HEK293 (cell line): ENCODE data around the gene RAB40C.

ENCODE experiments used
- FEZF1 ChIP-seq: fragments of 450-650 bp; formaldehyde crosslinking; IDR thresholded peaks from 2 replicates; pipeline ENCODE4 v1.5.1; 2016; ENCODE audit warnings: missing biosample characterization, missing genetic modification characterization
- IKZF3 ChIP-seq: fragments of 450-650 bp; IDR thresholded peaks from 2 replicates; pipeline ENCODE4 v1.5.0; 2018; ENCODE audit warnings: missing biosample characterization, mild to moderate bottlenecking, missing genetic modification characterization, moderate library complexity
- KLF10 ChIP-seq: fragments of 450-650 bp; IDR thresholded peaks from 2 replicates; pipeline ENCODE4 v1.5.1; 2018; ENCODE audit warnings: missing biosample characterization, mild to moderate bottlenecking, missing genetic modification characterization
- KLF8 ChIP-seq: fragments of 450-650 bp; formaldehyde crosslinking; IDR thresholded peaks from 2 replicates; pipeline ENCODE4 v1.5.1; 2016; ENCODE audit warnings: missing biosample characterization, missing genetic modification characterization
- SP7 ChIP-seq: fragments of 450-650 bp; formaldehyde crosslinking; IDR thresholded peaks from 2 replicates; pipeline ENCODE4 v1.5.1; 2016; ENCODE audit warnings: missing biosample characterization, missing genetic modification characterization
- YY1 ChIP-seq: fragments of 450-650 bp; formaldehyde crosslinking; IDR thresholded peaks from 2 replicates; pipeline ENCODE4 v1.5.1; 2018; ENCODE audit warnings: missing biosample characterization, missing genetic modification characterization
- ZBTB7A ChIP-seq: fragments of 450-650 bp; formaldehyde crosslinking; IDR thresholded peaks from 2 replicates; pipeline ENCODE4 v1.5.1; 2016; ENCODE audit warnings: low read depth, missing biosample characterization, missing genetic modification characterization
- ZEB2 ChIP-seq: fragments of 450-650 bp; formaldehyde crosslinking; IDR thresholded peaks from 2 replicates; pipeline ENCODE4 v1.5.1; 2016; ENCODE audit warnings: missing biosample characterization, missing genetic modification characterization
- ZFHX2 ChIP-seq: fragments of 450-650 bp; formaldehyde crosslinking; conservative IDR thresholded peaks from 2 replicates; pipeline ENCODE4 v1.5.1; 2016; ENCODE audit warnings: missing biosample characterization, missing genetic modification characterization
- ZFP3 ChIP-seq: fragments of 450-650 bp; formaldehyde crosslinking; IDR thresholded peaks from 2 replicates; pipeline ENCODE4 v1.5.1; 2016; ENCODE audit warnings: low read depth, missing biosample characterization, missing genetic modification characterization
- ZNF132 ChIP-seq: fragments of 450-650 bp; formaldehyde crosslinking; IDR thresholded peaks from 2 replicates; pipeline ENCODE4 v1.5.1; 2017; ENCODE audit warnings: missing biosample characterization, missing genetic modification characterization, borderline replicate concordance
- ZNF157 ChIP-seq: fragments of 450-650 bp; formaldehyde crosslinking; IDR thresholded peaks from 2 replicates; pipeline ENCODE4 v1.5.1; 2016; ENCODE audit warnings: missing biosample characterization, missing genetic modification characterization
- ZNF335 ChIP-seq: fragments of 450-650 bp; formaldehyde crosslinking; conservative IDR thresholded peaks from 2 replicates; pipeline ENCODE4 v1.5.1; 2016; ENCODE audit warnings: missing biosample characterization, missing genetic modification characterization
- ZNF341 ChIP-seq: fragments of 450-650 bp; formaldehyde crosslinking; IDR thresholded peaks from 2 replicates; pipeline ENCODE4; 2016; ENCODE audit warnings: low read depth, missing biosample characterization, missing genetic modification characterization
- ZNF37A ChIP-seq: fragments of 450-650 bp; IDR thresholded peaks from 2 replicates; pipeline ENCODE4 v1.5.1; 2018; ENCODE audit warnings: missing biosample characterization, missing genetic modification characterization
- ZNF391 ChIP-seq: fragments of 450-650 bp; formaldehyde crosslinking; IDR thresholded peaks from 2 replicates; pipeline ENCODE4 v1.5.1; 2016; ENCODE audit warnings: low read depth, missing biosample characterization, missing genetic modification characterization, borderline replicate concordance
- ZNF404 ChIP-seq: fragments of 450-650 bp; formaldehyde crosslinking; IDR thresholded peaks from 2 replicates; pipeline ENCODE4 v1.5.1; 2017; ENCODE audit warnings: missing biosample characterization, missing genetic modification characterization
- ZNF473 ChIP-seq: fragments of 450-650 bp; formaldehyde crosslinking; IDR thresholded peaks from 2 replicates; pipeline ENCODE4 v1.5.1; 2017; ENCODE audit warnings: missing biosample characterization, missing genetic modification characterization
- ZNF623 ChIP-seq: fragments of 450-650 bp; formaldehyde crosslinking; IDR thresholded peaks from 2 replicates; pipeline ENCODE4 v1.5.1; 2016; ENCODE audit warnings: missing biosample characterization, missing genetic modification characterization
- ZNF626 ChIP-seq: fragments of 450-650 bp; sonication (Bioruptor Pico); formaldehyde crosslinking; IDR thresholded peaks from 2 replicates; pipeline ENCODE4 v1.5.1; 2018; ENCODE audit warnings: missing biosample characterization, missing genetic modification characterization, inconsistent platforms
- ZSCAN30 ChIP-seq: fragments of 450-650 bp; IDR thresholded peaks from 2 replicates; pipeline ENCODE4 v1.5.1; 2018; ENCODE audit warnings: missing biosample characterization, mild to moderate bottlenecking, missing genetic modification characterization, moderate library complexity
- TF ChIP-seq, protein P1 (sequence below): fragments of 450-650 bp; formaldehyde crosslinking; IDR thresholded peaks from 2 replicates; pipeline ENCODE4 v1.5.1; 2016; ENCODE audit warnings: missing biosample characterization, missing genetic modification characterization
- TF ChIP-seq, protein P2 (sequence below): fragments of 450-650 bp; formaldehyde crosslinking; optimal IDR thresholded peaks from 2 replicates; pipeline ENCODE3; 2016; ENCODE audit warnings: missing biosample characterization, mild to moderate bottlenecking, missing genetic modification characterization
- TF ChIP-seq, protein P3 (sequence below): fragments of 450-650 bp; formaldehyde crosslinking; conservative IDR thresholded peaks from 2 replicates; pipeline ENCODE4 v1.5.1; 2016; ENCODE audit warnings: low read depth, missing biosample characterization, missing genetic modification characterization
- TF ChIP-seq, protein P4 (sequence below): fragments of 450-650 bp; formaldehyde crosslinking; IDR thresholded peaks from 2 replicates; pipeline ENCODE4 v1.5.1; 2016; ENCODE audit warnings: missing biosample characterization, missing genetic modification characterization
- TF ChIP-seq, protein P5 (sequence below): fragments of 450-650 bp; formaldehyde crosslinking; IDR thresholded peaks from 2 replicates; pipeline ENCODE4 v1.5.1; 2016; ENCODE audit warnings: missing biosample characterization, missing genetic modification characterization

RAB40C gene

DNA sequence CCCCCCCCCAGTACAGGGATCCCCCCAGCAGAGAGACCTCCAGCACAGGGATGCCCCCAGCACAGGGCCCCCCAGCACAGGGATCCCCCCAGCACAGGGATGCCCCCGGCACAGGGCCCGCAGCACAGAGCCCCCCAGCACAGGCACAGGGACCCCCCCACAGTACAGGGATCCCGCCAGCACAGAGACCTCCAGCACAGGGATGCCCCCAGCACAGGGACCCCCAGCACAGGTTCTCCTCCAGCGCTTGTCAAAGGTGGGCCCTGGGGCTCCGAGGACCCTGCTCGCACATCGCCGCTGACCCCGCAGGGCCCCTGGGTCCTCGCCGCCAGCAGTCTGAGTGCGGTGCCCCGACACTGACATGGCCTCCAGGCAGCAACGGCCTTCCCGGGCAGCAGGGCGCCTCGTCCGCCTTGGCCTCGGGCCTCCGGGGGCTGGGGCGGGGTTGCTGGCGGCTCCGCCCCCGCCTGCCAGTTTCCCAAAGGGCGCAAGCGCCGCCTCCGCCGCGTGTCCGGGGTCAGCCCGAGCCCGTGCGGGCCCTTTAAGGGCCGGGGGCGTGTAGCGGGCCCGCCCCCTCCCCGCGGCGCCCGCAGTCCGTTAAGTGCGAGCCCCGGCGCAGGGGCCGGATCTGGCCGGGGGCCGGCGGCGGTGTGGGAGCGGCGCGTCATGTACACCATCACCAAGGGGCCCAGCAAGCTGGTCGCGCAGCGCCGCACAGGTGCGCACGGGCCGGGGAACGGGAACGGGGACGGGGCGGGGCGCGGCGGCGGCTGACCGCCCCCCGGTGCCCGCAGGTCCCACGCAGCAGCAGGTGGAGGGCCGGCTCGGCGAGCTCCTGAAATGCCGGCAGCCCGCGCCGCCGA is 51.7 kb downstream of the RAB40C start, which contains the start of gene MCRIP2 (continued):
- no peak for TF ChIP-seq ZEB2 (tag by site-specific recombination)
- TF ChIP-seq, protein P1, sequence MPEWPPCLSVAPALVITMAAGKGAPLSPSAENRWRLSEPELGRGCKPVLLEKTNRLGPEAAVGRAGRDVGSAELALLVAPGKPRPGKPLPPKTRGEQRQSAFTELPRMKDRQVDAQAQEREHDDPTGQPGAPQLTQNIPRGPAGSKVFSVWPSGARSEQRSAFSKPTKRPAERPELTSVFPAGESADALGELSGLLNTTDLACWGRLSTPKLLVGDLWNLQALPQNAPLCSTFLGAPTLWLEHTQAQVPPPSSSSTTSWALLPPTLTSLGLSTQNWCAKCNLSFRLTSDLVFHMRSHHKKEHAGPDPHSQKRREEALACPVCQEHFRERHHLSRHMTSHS (tag by site-specific recombination): no peak
- TF ChIP-seq, protein P2, sequence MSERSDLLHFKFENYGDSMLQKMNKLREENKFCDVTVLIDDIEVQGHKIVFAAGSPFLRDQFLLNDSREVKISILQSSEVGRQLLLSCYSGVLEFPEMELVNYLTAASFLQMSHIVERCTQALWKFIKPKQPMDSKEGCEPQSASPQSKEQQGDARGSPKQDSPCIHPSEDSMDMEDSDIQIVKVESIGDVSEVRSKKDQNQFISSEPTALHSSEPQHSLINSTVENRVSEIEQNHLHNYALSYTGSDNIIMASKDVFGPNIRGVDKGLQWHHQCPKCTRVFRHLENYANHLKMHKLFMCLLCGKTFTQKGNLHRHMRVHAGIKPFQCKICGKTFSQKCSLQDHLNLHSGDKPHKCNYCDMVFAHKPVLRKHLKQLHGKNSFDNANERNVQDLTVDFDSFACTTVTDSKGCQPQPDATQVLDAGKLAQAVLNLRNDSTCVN (tag by site-specific recombination): peak; percentile 41
- no peak for TF ChIP-seq ZNF37A (tag by site-specific recombination)
- TF ChIP-seq FEZF1: no peak
- TF ChIP-seq ZNF404 (tag by site-specific recombination): no peak
- TF ChIP-seq ZNF623 (tag by site-specific recombination): no peak
- TF ChIP-seq KLF10 (tag by site-specific recombination): peak; percentile 97
- peak; percentile 68; the same call in 1 of the 2 replicates for TF ChIP-seq ZSCAN30 (tag by site-specific recombination)
- TF ChIP-seq ZNF132 (tag by site-specific recombination): no peak
- no peak for TF ChIP-seq ZNF391 (tag by site-specific recombination)
- TF ChIP-seq, protein P3, sequence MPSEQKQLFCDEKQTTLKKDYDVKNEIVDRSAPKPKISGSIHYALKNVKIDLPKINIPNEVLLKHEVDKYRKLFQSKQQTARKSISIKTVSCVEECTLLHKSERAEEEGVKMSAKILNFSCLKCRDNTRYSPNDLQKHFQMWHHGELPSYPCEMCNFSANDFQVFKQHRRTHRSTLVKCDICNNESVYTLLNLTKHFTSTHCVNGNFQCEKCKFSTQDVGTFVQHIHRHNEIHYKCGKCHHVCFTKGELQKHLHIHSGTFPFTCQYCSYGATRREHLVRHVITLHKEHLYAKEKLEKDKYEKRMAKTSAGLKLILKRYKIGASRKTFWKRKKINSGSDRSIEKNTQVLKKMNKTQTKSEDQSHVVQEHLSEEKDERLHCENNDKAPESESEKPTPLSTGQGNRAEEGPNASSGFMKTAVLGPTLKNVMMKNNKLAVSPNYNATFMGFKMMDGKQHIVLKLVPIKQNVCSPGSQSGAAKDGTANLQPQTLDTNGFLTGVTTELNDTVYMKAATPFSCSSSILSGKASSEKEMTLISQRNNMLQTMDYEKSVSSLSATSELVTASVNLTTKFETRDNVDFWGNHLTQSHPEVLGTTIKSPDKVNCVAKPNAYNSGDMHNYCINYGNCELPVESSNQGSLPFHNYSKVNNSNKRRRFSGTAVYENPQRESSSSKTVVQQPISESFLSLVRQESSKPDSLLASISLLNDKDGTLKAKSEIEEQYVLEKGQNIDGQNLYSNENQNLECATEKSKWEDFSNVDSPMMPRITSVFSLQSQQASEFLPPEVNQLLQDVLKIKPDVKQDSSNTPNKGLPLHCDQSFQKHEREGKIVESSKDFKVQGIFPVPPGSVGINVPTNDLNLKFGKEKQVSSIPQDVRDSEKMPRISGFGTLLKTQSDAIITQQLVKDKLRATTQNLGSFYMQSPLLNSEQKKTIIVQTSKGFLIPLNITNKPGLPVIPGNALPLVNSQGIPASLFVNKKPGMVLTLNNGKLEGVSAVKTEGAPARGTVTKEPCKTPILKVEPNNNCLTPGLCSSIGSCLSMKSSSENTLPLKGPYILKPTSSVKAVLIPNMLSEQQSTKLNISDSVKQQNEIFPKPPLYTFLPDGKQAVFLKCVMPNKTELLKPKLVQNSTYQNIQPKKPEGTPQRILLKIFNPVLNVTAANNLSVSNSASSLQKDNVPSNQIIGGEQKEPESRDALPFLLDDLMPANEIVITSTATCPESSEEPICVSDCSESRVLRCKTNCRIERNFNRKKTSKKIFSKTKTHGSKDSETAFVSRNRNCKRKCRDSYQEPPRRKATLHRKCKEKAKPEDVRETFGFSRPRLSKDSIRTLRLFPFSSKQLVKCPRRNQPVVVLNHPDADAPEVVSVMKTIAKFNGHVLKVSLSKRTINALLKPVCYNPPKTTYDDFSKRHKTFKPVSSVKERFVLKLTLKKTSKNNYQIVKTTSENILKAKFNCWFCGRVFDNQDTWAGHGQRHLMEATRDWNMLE (tag by site-specific recombination): no peak
- TF ChIP-seq ZBTB7A (tag by site-specific recombination): no peak
- peak; percentile 79 for TF ChIP-seq ZNF335 (tag by site-specific recombination)
- no peak for TF ChIP-seq ZNF626 (tag by site-specific recombination)
- no peak for TF ChIP-seq ZFP3 (tag by site-specific recombination)
- TF ChIP-seq, protein P4, sequence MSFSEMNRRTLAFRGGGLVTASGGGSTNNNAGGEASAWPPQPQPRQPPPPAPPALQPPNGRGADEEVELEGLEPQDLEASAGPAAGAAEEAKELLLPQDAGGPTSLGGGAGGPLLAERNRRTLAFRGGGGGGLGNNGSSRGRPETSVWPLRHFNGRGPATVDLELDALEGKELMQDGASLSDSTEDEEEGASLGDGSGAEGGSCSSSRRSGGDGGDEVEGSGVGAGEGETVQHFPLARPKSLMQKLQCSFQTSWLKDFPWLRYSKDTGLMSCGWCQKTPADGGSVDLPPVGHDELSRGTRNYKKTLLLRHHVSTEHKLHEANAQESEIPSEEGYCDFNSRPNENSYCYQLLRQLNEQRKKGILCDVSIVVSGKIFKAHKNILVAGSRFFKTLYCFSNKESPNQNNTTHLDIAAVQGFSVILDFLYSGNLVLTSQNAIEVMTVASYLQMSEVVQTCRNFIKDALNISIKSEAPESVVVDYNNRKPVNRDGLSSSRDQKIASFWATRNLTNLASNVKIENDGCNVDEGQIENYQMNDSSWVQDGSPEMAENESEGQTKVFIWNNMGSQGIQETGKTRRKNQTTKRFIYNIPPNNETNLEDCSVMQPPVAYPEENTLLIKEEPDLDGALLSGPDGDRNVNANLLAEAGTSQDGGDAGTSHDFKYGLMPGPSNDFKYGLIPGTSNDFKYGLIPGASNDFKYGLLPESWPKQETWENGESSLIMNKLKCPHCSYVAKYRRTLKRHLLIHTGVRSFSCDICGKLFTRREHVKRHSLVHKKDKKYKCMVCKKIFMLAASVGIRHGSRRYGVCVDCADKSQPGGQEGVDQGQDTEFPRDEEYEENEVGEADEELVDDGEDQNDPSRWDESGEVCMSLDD: no peak
- no peak for TF ChIP-seq ZNF341 (tag by site-specific recombination)
- peak; percentile 88 for TF ChIP-seq ZFHX2 (tag by site-specific recombination)
- TF ChIP-seq ZNF157 (tag by site-specific recombination): no peak
- TF ChIP-seq SP7 (tag by site-specific recombination): peak; percentile 35; the same call in 1 of the 2 replicates
- peak; percentile 60; the same call in 1 of the 2 replicates for TF ChIP-seq YY1 (tag by site-specific recombination)
- TF ChIP-seq, protein P5, sequence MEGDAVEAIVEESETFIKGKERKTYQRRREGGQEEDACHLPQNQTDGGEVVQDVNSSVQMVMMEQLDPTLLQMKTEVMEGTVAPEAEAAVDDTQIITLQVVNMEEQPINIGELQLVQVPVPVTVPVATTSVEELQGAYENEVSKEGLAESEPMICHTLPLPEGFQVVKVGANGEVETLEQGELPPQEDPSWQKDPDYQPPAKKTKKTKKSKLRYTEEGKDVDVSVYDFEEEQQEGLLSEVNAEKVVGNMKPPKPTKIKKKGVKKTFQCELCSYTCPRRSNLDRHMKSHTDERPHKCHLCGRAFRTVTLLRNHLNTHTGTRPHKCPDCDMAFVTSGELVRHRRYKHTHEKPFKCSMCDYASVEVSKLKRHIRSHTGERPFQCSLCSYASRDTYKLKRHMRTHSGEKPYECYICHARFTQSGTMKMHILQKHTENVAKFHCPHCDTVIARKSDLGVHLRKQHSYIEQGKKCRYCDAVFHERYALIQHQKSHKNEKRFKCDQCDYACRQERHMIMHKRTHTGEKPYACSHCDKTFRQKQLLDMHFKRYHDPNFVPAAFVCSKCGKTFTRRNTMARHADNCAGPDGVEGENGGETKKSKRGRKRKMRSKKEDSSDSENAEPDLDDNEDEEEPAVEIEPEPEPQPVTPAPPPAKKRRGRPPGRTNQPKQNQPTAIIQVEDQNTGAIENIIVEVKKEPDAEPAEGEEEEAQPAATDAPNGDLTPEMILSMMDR: no peak
- TF ChIP-seq KLF8 (tag by site-specific recombination): peak; percentile 20; the same call in 1 of the 2 replicates
- no peak for TF ChIP-seq ZNF473 (tag by site-specific recombination)
- no peak for TF ChIP-seq IKZF3 (tag by site-specific recombination)
